HG03108 (cell line): ENCODE measurements around the gene KHDC1L.
"Not testable (repeated sequence)": the region's sequence is repeated elsewhere in the genome, so short reads cannot be mapped to it uniquely, and the experiment has no call there.

ENCODE experiments used
- ATAC-seq: cut with Tn5 transposase; IDR thresholded peaks from one replicate; pipeline ENCODE4 v1.9.1; 2021; ENCODE audit warnings: moderate library complexity; ENCODE audit not compliant: unreplicated experiment

The KHDC1L gene

GRCh38 chr6:73225396-73225795, at the start of gene KHDC1L:
Gene KHDC1L, minus strand, starts transcription at chr6:73225496. Its CDS starts 88 bp downstream, at chr6:73225408.
- no peak for ATAC-seq

- ATAC-seq, result not testable (repeated sequence)
Measured at GRCh38 chr6:73269296-73269695, 44.0 kb upstream of the KHDC1L start.

- ATAC-seq, result not testable (repeated sequence)
Measured at GRCh38 chr6:73268896-73269295, 43.6 kb upstream of the KHDC1L start.

GRCh38 chr6:73264446-73264845, 39.1 kb upstream of the KHDC1L start:
- ATAC-seq, result no peak

- ATAC-seq, result no peak
Measured at GRCh38 chr6:73263570-73263909, 38.2 kb upstream of the KHDC1L start.

- ATAC-seq, result peak; percentile 97
Measured at GRCh38 chr6:73262671-73263569, 37.6 kb upstream of the KHDC1L start, which contains the start of gene KHDC1. Gene KHDC1, minus strand, starts transcription at chr6:73263196. Its CDS starts 20,679 bp downstream, at chr6:73242517.

GRCh38 chr6:73258721-73259120, 33.4 kb upstream of the KHDC1L start:
- ATAC-seq, result no peak

GRCh38 chr6:73254323-73254722, 29.0 kb upstream of the KHDC1L start:
- not testable (repeated sequence) for ATAC-seq

GRCh38 chr6:73252703-73253102, 27.4 kb upstream of the KHDC1L start:
- ATAC-seq, result no peak

- no peak for ATAC-seq
Measured at GRCh38 chr6:73250016-73250415, 24.7 kb upstream of the KHDC1L start.

- ATAC-seq, result no peak
Measured at GRCh38 chr6:73248192-73248903, 23.1 kb upstream of the KHDC1L start.

GRCh38 chr6:73242001-73242400, 16.7 kb upstream of the KHDC1L start:
- ATAC-seq, result no peak

- no peak for ATAC-seq
Measured at GRCh38 chr6:73240730-73241129, 15.4 kb upstream of the KHDC1L start.

GRCh38 chr6:73236144-73236750, 11.0 kb upstream of the KHDC1L start:
- ATAC-seq, result no peak

- no peak for ATAC-seq
Measured at GRCh38 chr6:73234733-73235132, 9.4 kb upstream of the KHDC1L start.

GRCh38 chr6:73233971-73234370, 8.7 kb upstream of the KHDC1L start:
- not testable (repeated sequence) for ATAC-seq

- ATAC-seq, result no peak
Measured at GRCh38 chr6:73233048-73233447, 7.8 kb upstream of the KHDC1L start.

- ATAC-seq, result no peak
Measured at GRCh38 chr6:73231986-73232391, 6.7 kb upstream of the KHDC1L start.

- no peak for ATAC-seq
Measured at GRCh38 chr6:73227606-73228255, 2.4 kb upstream of the KHDC1L start.

- no peak for ATAC-seq
Measured at GRCh38 chr6:73216859-73217258, 8.4 kb downstream of the KHDC1L start.

- ATAC-seq, result no peak
Measured at GRCh38 chr6:73209117-73209516, 16.2 kb downstream of the KHDC1L start.
